ENCODE data around the gene OAS2. TPM values are rescaled to one million over a fixed set of nuclear protein-coding genes. Genes with fewer than 3 reads are reported as not detected.

OAS2 gene
- total and polyA plus RNA-seq, 4 donors = 4.1 to 9.3 (median 5.0) TPM

DNA sequence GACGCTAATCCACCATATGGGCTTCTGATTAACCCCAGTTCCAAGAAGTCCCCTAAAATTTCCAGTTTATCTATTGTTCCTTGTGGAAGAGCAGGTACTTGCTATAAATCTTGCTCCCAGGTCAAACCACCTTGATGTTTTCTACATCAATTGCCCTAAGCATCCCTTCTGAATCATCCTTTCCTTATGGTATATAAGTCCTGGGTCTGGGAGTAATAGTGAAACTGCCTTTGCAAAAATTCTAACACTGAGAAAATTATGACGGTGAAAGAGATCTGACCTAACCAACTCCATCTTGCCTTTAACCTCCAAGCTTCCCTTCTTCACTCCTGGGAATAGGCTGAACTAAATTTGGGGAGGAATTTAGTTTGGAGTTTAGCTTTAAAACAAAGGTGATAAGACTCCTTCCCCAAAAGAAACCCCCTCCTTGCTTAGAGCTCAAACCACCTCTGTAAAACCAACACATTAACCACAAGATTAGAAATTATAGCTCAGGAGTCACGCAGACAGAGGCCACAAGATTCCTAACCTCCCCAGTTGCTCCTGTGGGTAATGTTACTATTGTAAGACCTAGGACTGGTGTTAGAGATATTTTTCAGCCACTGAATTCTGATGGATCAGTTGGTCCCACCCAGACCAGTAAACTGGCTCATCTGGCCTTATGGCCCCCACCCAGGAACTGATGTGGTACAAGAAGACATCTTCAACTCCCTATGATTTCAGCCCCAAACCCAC is 44.4 kb downstream of the OAS2 start:
- no CpG with 5 or more reads among the region's 3 CpGs for WGBS (ENCODE audit: insufficient coverage)
- DNase-seq (ENCODE audit: low read depth in 4 of 6, low spot score in 6 of 6) = no peak
- Histone ChIP-seq H3K36me3 (ENCODE audit: control insufficient read depth, insufficient read depth, low read length) (no peaks in the 10 kb centered on the region), H3K27me3 (ENCODE audit: control insufficient read depth, insufficient read depth, low read length) (no peaks in the 10 kb centered on the region), H3K27ac (ENCODE audit: low read depth, low read length) (no peak overlapping the region), H3K4me3 (ENCODE audit: low read depth, low read length) (no peak overlapping the region), H3K4me1 (ENCODE audit: control insufficient read depth, insufficient read depth, low read length) (no peaks in the 10 kb centered on the region), H3K9me3 (ENCODE audit: control insufficient read depth, insufficient read depth, low read length) (no peaks in the 10 kb centered on the region)

DNA sequence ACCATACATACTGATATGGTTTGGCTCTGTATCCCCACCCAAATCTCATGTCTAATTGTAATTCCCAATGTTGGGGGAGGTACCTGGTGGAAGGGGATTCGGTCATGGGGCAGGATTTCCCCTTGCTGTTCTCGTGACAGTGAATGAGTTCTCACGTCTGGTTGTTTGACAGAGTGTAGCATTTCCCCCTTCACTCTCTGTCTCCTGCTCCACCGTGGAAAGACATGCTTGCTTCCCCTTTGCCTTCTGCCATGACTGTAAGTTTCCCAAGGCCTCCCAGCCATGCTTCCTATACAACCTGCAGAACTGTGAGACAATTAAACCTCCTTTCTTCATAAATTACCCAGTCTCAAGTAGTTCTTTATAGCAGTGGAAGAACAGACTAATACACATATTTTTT is 49.4 kb downstream of the OAS2 start:
- WGBS (ENCODE audit: insufficient coverage) = 66% methylated on average over 3 of the region's 4 CpGs
- no peak overlapping the region for H3K4me3 ChIP-seq (ENCODE audit: low read depth, low read length)
- DNase-seq (ENCODE audit: low read depth in 4 of 6, low spot score in 6 of 6) = no peak
- no peaks in the 10 kb centered on the region for H3K27me3 ChIP-seq (ENCODE audit: control insufficient read depth, insufficient read depth, low read length)
- H3K36me3 ChIP-seq (ENCODE audit: control insufficient read depth, insufficient read depth, low read length) = no peaks in the 10 kb centered on the region
- peaks cover 3% of the 10 kb centered on the region for H3K4me1 ChIP-seq (ENCODE audit: control insufficient read depth, insufficient read depth, low read length)
- no peaks in the 10 kb centered on the region for H3K9me3 ChIP-seq (ENCODE audit: control insufficient read depth, insufficient read depth, low read length)
- H3K27ac ChIP-seq (ENCODE audit: low read depth, low read length) = no peak overlapping the region

DNA sequence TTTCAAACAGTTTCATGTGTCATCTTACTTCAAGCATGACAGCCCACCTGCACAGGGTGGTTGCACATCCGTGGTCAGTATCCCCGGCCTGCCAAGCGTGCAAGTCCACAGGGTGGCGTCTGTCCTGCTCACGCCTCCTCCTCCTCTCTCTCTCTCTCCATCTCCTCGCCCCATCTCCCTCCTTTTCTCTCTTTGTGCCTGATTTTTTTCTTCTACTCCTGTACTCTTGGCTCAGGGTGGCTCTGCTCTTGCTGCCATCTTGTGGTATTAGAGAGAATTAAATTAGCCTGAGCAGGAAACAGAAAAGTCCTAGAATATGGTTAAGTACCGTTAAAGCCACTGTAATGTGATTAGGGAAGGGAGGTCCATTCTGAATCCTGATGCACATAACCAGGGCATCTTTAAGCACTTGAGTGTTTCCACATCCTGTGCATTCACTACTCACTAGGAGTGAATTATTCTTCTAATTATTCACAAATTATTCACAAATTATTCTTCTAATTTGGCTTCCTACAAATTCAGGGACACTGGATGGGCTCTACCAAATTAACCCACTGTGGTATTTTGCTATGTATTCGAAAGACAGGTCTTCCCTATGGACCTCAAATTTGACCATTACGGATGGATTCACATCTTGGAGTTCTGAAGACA is 52.7 kb downstream of the OAS2 start:
- Histone ChIP-seq H3K4me3 (ENCODE audit: low read depth, low read length) (no peak overlapping the region), H3K4me1 (ENCODE audit: control insufficient read depth, insufficient read depth, low read length) (peaks cover 3% of the 10 kb centered on the region), H3K36me3 (ENCODE audit: control insufficient read depth, insufficient read depth, low read length) (no peaks in the 10 kb centered on the region), H3K27me3 (ENCODE audit: control insufficient read depth, insufficient read depth, low read length) (no peaks in the 10 kb centered on the region), H3K27ac (ENCODE audit: low read depth, low read length) (no peak overlapping the region), H3K9me3 (ENCODE audit: control insufficient read depth, insufficient read depth, low read length) (no peaks in the 10 kb centered on the region)
- WGBS (ENCODE audit: insufficient coverage) = 1% methylated on average over 5 of the region's 9 CpGs
- DNase-seq (ENCODE audit: low read depth in 4 of 6, low spot score in 6 of 6) = peak; percentile 46 to 96 (median 66)

DNA sequence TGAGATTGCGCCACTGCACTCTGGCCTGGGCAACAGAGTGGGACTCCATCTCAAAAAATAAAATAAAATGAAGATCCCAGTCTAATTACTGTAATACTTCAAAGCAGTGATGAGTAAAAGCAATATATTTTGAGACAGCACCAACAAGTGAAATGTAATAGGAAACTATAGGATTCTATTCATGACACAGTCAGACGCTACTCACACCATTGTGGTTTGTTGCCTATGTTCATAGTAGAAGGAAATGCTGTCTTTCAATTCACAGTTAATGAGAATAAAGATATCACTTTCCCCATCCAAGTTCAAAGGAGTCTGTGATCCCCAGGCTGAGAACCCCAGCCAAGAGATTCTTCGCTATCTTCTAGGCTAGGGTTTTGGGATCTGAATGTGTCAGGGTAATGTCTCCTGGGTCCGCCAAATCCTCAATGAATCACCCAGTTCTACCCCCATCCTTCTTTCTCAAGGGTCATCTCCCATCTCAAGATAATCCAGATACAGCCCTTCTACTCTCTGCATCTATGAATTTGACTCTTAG is 61.7 kb downstream of the OAS2 start:
- no peaks in the 10 kb centered on the region for H3K4me1 ChIP-seq (ENCODE audit: control insufficient read depth, insufficient read depth, low read length)
- no peaks in the 10 kb centered on the region for H3K9me3 ChIP-seq (ENCODE audit: control insufficient read depth, insufficient read depth, low read length)
- no peak overlapping the region for H3K27ac ChIP-seq (ENCODE audit: low read depth, low read length)
- WGBS (ENCODE audit: insufficient coverage) = 100% methylated on average over 1 of the region's 4 CpGs
- no peak overlapping the region for H3K4me3 ChIP-seq (ENCODE audit: low read depth, low read length)
- no peaks in the 10 kb centered on the region for H3K36me3 ChIP-seq (ENCODE audit: control insufficient read depth, insufficient read depth, low read length)
- peaks cover 2% of the 10 kb centered on the region for H3K27me3 ChIP-seq (ENCODE audit: control insufficient read depth, insufficient read depth, low read length)
- no peak for DNase-seq (ENCODE audit: low read depth in 4 of 6, low spot score in 6 of 6)

DNA sequence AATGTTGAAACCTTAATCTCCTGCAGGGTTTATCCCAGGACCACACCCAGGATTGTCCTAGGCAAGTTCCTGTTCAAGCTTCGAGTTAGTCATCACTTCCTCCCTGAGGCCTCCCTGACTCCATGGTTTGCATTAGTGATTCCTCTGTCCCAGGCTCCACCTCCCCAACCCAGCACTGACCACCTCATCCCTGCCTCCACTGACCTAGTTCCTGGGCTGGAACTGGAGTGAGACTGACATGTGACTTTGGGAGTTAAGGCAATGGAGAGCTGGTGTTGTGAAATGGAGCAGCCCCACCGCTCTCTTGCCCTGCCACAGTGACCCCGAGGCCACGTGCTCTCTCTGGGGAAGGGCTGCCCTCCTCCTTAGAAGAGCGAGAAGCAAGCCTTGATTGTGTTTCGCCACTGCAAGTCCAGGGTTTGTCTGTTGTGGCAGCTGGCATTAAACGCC is 62.4 kb downstream of the OAS2 start:
- 70% methylated on average over 6 of the region's 7 CpGs for WGBS (ENCODE audit: insufficient coverage)
- no peak for DNase-seq (ENCODE audit: low read depth in 4 of 6, low spot score in 6 of 6)
- H3K9me3 ChIP-seq (ENCODE audit: control insufficient read depth, insufficient read depth, low read length) = no peaks in the 10 kb centered on the region
- no peaks in the 10 kb centered on the region for H3K4me1 ChIP-seq (ENCODE audit: control insufficient read depth, insufficient read depth, low read length)
- H3K36me3 ChIP-seq (ENCODE audit: control insufficient read depth, insufficient read depth, low read length) = no peaks in the 10 kb centered on the region
- peaks cover 5% of the 10 kb centered on the region for H3K27me3 ChIP-seq (ENCODE audit: control insufficient read depth, insufficient read depth, low read length)
- H3K4me3 ChIP-seq (ENCODE audit: low read depth, low read length) = no peak overlapping the region
- H3K27ac ChIP-seq (ENCODE audit: low read depth, low read length) = no peak overlapping the region

DNA sequence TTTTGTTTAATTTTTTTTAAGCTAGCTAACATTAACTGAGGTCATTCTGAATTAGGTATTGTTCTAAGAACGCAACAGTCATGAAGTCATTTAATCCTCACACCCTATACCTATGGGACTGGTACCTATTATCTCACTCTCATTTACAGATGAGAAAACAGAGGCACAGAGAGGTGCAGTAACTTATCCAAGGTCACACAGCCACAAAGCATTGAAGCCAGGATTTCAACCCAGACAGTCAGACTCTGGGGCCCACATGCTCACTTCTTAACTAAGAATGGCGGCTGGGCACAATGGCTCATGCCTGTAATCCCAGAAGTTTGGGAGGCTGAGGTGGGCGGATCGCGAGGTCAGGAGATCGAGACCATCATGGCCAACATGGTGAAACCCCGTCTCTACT is 63.2 kb downstream of the OAS2 start:
- no CpG with 5 or more reads among the region's 7 CpGs for WGBS (ENCODE audit: insufficient coverage)
- Histone ChIP-seq H3K4me1 (ENCODE audit: control insufficient read depth, insufficient read depth, low read length) (no peaks in the 10 kb centered on the region), H3K27ac (ENCODE audit: low read depth, low read length) (no peak overlapping the region), H3K36me3 (ENCODE audit: control insufficient read depth, insufficient read depth, low read length) (no peaks in the 10 kb centered on the region), H3K9me3 (ENCODE audit: control insufficient read depth, insufficient read depth, low read length) (no peaks in the 10 kb centered on the region), H3K4me3 (ENCODE audit: low read depth, low read length) (no peak overlapping the region), H3K27me3 (ENCODE audit: control insufficient read depth, insufficient read depth, low read length) (peaks cover 5% of the 10 kb centered on the region)
- no peak for DNase-seq (ENCODE audit: low read depth in 4 of 6, low spot score in 6 of 6)

DNA sequence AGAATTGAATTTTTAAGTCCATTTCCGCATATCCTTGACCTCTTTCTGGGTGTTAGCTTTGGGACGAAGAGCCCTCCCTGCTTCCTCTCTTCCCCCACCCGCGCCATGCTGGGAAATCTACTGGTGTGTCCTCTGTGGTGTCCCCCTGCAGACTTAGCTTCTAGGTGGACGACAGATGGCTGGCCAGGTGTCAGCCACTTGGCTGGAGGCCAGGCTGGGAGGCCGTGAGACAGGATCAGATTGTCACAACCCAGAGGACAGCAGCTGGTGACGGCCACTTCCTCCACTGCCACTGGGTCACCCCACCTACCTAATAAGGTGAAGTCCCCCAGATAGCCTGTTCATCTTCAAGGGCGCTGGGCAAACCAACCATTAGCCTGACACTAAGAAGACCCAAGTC is 64.9 kb downstream of the OAS2 start:
- Histone ChIP-seq H3K27me3 (ENCODE audit: control insufficient read depth, insufficient read depth, low read length) (peaks cover 9% of the 10 kb centered on the region), H3K9me3 (ENCODE audit: control insufficient read depth, insufficient read depth, low read length) (no peaks in the 10 kb centered on the region), H3K4me3 (ENCODE audit: low read depth, low read length) (no peak overlapping the region), H3K4me1 (ENCODE audit: control insufficient read depth, insufficient read depth, low read length) (no peaks in the 10 kb centered on the region), H3K27ac (ENCODE audit: low read depth, low read length) (no peak overlapping the region), H3K36me3 (ENCODE audit: control insufficient read depth, insufficient read depth, low read length) (no peaks in the 10 kb centered on the region)
- whole genome bisulfite sequencing (ENCODE audit: insufficient coverage) = 71% methylated on average over 8 of the region's 8 CpGs
- DNase-seq (ENCODE audit: low read depth in 4 of 6, low spot score in 6 of 6) = no peak

DNA sequence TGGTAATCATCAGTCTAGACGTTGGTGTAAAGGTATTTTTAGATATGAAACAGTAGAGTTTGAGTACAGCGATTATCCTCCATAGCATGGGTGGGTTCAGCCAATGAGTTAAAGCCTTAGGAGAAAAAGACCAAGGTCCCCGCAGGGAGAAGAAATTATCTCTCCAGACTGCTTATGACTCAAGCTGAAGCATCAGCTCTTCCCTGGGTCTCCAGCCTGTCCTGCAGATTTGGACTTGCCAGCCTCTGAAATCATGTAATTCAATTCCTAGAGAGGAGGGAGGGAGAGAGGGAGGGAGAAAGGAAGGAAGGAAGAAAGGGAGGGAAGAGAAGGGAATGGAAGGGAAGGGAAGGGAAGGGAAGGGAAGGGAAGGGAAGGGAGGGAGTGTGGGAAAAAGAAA is 66.2 kb downstream of the OAS2 start:
- WGBS (ENCODE audit: insufficient coverage) = 67% methylated on average over 1 of the region's 3 CpGs

DNA sequence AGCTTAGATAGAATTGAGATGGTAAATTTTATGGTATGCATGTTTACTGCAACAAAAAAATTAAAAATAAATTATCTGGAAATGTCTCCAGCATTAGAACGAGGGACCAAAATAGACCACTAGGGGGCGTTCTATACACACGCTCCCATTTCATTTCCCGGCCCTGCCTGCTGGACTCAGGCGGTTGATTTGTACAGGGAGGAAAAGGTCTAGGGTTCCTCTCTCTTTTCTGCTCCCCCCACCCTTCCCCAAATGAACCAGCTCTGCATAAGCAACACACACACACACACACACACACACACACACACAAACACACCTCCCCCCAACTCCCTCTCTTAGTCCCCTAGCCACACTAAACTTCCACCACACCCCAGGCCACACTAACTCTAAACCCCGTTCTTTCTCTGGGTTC is 70.4 kb downstream of the OAS2 start:
- H3K27me3 ChIP-seq (ENCODE audit: control insufficient read depth, insufficient read depth, low read length) = peaks cover 9% of the 10 kb centered on the region
- no peak overlapping the region for H3K27ac ChIP-seq (ENCODE audit: low read depth, low read length)
- peak in 2 of 6 donors; percentile 86 to 91 for DNase-seq (ENCODE audit: low read depth in 4 of 6, low spot score in 6 of 6)
- WGBS (ENCODE audit: insufficient coverage) = 83% methylated on average over 1 of the region's 6 CpGs
- H3K4me3 ChIP-seq (ENCODE audit: low read depth, low read length) = no peak overlapping the region
- no peaks in the 10 kb centered on the region for H3K9me3 ChIP-seq (ENCODE audit: control insufficient read depth, insufficient read depth, low read length)
- no peaks in the 10 kb centered on the region for H3K4me1 ChIP-seq (ENCODE audit: control insufficient read depth, insufficient read depth, low read length)
- H3K36me3 ChIP-seq (ENCODE audit: control insufficient read depth, insufficient read depth, low read length) = no peaks in the 10 kb centered on the region

More for the DNA sequence above, 66.2 kb downstream of the OAS2 start:
- Histone ChIP-seq H3K27ac (ENCODE audit: low read depth, low read length) (no peak overlapping the region), H3K36me3 (ENCODE audit: control insufficient read depth, insufficient read depth, low read length) (no peaks in the 10 kb centered on the region), H3K9me3 (ENCODE audit: control insufficient read depth, insufficient read depth, low read length) (no peaks in the 10 kb centered on the region), H3K4me1 (ENCODE audit: control insufficient read depth, insufficient read depth, low read length) (no peaks in the 10 kb centered on the region), H3K4me3 (ENCODE audit: low read depth, low read length) (no peak overlapping the region), H3K27me3 (ENCODE audit: control insufficient read depth, insufficient read depth, low read length) (peaks cover 9% of the 10 kb centered on the region)
- DNase-seq (ENCODE audit: low read depth in 4 of 6, low spot score in 6 of 6) = no peak

Measured in spinal cord (tissue), 10 donors.